T47D (cell line): ENCODE measurements around the gene BICRA.
"Not testable (repeated sequence)": the region's sequence is repeated elsewhere in the genome, so short reads cannot be mapped to it uniquely, and the experiment has no call there.

ENCODE experiments used
- DNase-seq, 2 experiments: peaks; one replicate each; pipeline versions ENCODE4 v3.0.0 to v3.0.0-alpha.2; 2011 to 2012; ENCODE audit warnings: low read depth in 1 of 2, low spot score in 1 of 2
- JUND ChIP-seq: IDR thresholded peaks from 2 replicates; pipeline ENCODE4 v1.6.1; 2012; ENCODE audit warnings: low read depth
- in situ Hi-C: cut with HindIII; loops from 2 replicates; pipeline ENCODE4 v1.10.0; 2016; ENCODE audit warnings: low sequenced_read_pairs, low pct_unique_long_range_greater_than_20kb

The BICRA gene

DNA sequence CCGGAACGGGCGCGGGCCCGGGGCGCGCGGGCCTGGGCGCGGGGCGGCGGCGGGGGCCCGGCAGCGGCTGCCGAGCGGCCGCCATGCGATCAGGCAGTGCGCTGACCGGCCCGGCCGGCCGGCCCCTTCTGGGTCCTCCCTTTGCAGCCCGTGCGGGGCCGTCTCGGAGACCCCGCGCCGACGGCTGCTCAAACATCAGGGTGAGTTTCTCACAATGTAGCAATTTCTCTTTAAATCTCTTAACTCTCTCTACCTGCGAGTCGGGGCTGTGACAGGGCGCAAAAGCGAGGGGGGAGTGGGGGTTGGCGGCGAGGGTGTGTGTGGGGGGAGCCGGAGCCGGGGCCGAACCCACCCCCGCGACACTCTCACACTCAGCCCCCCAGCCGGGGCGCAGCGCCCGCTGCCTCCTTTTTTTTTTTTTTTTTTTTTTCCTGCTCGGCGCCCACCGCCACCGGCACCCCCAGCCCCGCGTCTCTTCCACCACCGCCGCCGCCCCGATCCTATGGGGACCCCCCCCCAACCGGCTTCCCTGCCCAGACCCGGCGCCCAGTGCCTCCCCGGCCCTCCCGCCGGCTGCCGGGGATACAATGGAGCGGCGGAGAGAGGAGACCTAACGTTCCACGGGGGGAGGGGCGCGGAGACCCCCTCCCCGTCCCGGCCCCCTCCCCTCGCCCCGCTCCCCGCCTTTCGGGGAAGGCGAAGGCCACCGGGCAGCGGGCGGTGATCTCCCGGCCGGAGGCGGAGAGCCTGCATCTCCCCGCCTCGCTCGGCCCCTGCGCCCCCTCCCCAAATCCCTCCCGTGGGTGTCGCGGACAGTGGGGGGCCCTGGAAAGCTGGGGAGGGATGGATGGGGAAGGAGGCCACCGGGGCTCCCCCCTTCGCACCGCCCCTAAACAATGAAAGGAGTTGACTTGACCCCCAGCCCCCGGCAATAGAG lies at the start of gene BICRA:
Gene BICRA (plus strand): TSS at position 166 of the 937 bp plus-strand sequence. CDS start 64,441 bp downstream, outside the sequence.
- in situ Hi-C loops = no loop called here
- TF ChIP-seq JUND = no peak
- peak; percentile 62 to 89 for DNase-seq

DNA sequence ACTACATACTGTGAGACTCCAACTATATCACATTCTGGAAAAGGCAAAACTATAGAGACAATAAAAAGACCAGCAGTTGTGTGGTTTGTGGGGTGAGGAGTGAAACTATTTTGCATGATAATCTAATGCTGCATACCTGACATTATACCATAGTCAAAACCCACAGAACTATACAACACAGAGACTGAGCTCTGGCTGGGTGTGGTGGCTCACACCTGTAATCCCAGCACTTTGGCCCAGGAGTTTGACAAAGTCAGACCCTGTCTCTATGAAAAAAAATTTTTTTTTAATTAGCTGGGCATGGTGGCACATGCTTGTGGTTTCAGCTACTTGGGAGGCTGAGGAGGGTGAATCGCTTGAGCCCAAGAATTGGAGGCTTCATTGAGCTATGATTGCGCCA lies 47.9 kb upstream of the BICRA start:
- no peak for DNase-seq
- no peak for TF ChIP-seq JUND
- in situ Hi-C loops = no loop called here

DNA sequence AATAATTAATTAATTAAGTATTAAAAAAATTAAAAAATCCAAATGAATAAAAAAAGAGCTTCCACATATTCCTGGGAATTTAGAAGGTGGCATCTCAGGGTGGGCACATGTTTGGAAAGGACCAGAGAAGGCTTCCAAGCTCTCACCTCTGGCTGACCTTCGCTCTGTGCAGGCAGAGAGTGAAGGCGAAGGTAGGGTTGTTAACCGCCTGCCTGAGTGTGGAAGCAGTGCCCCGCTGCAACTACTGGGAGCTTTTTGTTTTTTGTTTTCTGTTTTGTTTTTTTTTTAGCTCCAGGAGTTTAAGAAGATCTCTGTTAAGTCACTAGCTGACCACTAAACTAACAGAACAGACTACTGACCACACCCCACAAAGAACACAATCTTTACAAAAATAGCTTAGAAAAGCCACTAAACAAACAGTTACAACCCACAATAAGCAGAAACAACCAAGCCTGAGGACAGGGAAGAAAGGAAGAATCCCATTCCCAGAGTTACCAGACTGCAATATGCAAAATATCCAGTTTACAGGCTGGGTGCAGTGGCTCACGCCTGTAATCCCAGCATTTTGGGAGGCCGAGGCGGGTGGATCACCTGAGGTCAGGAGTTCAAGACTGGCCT lies 47.4 kb upstream of the BICRA start:
- no peak for TF ChIP-seq JUND
- in situ Hi-C loops = no loop called here
- DNase-seq = peak in 1 of 2 experiments; percentile 37

DNA sequence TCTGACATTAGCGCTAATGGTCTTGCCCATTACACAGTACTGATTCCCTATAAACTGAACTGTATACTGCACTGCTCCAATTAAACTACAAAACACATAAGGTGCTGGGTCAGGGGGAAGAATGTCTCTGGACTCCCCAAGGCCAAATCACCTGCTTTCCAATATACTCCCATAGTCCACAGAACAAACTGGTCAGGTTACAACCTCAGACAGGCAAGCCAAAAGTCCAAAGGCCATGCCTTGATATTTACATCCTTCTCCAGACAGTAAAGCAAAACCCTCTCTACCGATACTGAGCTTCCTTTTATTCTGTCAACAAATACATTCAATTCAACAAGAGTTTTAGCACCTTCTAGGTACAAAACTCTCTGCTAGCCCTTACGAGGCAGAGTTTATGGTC lies 44.9 kb upstream of the BICRA start:
- in situ Hi-C loops = no loop called here
- TF ChIP-seq JUND = no peak
- peak in 1 of 2 experiments; percentile 12 for DNase-seq

DNA sequence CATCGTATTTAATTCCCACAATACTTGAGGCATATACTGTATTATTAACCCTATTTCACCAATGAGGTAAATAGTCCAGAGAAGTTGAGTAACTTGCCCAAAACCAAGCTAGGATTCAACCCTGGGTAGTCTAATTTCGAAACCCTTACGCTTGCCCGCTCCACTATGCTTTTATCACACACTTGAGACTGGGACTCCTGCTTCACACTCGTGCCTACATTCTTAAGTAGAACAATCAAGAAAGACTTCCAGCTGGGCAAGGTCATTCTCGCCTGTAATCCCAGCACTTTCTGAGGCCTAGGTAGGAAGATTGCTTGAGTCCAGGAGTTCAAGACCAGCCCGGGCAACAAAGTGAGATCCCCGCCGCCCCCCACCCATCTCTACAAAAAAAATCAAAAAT lies 39.6 kb upstream of the BICRA start:
- no peak for DNase-seq
- in situ Hi-C loops = no loop called here
- TF ChIP-seq JUND = no peak

DNA sequence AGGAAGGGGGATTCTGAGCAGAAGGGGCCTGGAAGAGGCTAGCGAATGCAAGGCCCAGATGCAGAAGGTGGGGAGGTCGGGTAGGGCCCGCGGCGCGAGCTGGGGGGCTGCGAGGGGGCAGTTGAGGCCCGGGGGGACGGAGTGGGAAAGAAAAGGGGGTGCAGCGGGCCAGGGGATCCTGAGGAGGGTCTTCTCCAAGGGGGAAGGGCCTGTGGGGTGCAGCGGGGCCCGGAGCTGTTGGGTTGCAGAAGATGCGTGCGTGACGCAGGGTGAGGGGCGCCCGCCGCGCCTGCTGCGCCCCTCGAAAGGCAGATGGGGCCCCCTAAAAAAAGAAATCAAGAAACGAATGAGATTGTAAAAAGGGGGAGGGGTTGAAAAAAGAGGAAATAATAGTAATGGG lies 36.3 kb upstream of the BICRA start:
- no peak for TF ChIP-seq JUND
- in situ Hi-C loops = no loop called here
- DNase-seq = no peak

DNA sequence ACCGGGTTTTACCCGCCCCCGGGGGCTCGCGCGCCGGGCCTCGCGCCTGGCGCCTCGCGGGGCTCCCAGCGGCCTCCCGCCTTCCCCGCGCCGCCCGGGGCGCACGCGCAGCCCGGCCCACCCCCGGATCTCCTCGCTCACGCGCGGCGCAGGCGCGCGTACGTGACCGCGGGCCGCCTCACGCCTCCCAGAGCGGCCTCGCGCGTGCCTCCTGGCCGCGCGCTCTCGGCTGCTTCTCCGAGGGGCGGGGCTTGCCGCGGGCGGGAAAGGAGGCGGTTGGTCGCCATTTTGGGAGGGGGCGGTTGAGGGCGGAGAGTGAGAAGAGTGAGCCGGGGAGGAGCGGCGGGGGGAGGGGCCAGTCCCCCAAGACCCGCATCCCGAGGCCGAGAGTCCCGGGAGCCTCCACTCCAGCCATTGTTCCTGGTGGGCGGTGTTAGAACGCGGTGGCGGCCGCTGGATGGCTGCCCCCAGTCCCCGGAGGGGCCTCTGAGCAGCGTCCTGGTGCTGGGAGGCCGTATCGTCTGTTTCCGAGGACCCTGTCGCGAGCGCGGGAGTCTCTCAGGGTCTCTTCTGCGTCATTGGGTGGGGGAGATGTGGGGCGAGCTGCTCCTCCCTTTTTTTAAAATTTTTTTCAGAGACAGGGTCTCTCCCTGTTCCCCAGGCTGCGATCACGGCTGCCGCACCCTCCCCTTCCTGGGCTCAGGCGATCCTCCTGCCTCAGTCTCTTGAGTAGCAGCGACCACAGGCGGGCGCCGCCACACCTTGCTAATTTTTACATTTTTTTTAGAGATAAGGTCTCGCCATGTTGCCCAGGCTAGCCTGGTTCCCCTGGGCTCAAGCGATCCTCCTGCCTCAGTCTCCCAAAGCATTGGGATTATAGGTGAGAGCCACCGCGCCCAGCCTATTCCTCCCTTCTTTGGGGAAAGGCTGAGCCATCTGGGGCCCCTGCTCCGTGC lies 35.6 kb upstream of the BICRA start, which contains the start of gene ZNF541:
Gene ZNF541 (minus strand): TSS at position 78 of the 956 bp plus-strand sequence. CDS start 17,292 bp downstream, outside the sequence.
- no peak for TF ChIP-seq JUND
- in situ Hi-C loops = no loop called here
- DNase-seq = peak; percentile 53 to 78

DNA sequence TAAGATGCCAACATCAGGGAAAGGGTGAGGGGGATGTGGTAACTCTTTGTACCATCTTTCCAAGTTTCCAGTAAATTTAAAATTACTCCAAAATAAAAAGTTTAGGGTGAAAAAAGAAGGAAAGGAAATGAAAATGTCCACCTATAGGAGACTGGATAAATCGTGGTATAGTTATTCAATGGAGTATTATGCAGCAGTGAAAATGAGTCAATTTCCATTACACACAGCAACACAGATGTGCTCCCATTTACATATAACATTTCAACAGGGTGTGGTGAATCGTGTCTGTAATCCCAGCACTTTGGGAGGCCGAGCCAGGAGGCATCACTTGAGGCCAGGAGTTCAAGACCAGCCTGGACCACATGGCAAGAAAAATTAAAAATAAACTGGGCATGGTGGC lies 28.5 kb upstream of the BICRA start:
- DNase-seq = no peak
- no peak for TF ChIP-seq JUND
- in situ Hi-C loops = no loop called here

DNA sequence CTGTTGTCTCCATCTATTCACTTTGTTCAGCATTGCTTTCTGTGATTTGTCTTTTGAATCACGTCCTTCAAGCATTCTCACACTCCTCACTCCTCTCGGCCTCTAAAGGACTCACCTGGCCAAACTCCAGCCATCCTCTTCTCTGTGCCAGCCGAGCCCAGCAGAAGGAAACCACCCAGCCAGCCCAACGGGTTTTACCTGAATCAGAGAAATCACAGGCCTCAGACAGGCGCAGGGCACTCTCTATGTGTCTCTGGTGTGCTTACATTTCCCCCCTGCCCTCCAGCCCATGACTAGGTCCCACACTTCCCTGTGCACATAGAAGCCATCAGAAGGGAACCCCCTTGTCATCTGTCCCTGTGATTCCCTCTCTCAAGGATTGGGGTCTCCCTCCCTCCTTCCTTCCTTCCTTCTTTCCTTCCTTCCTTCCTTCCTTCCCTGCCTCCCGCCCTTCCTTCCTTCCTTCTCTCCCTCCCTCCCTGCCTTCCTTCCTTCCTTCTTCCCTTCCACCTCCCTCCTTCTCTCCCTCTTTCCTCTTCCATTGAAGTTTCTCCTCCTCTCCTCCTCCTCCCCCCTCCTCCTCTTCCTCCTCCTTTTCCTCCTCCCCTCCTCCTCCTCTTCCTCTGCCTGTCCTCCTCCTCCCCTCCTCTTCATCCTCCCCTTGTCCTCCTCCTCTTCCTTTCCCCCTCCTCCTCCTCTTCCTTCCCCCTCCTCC lies 27.2 kb upstream of the BICRA start:
- in situ Hi-C loops = no loop called here
- no peak for TF ChIP-seq JUND
- peak; percentile 67 to 92 for DNase-seq

DNA sequence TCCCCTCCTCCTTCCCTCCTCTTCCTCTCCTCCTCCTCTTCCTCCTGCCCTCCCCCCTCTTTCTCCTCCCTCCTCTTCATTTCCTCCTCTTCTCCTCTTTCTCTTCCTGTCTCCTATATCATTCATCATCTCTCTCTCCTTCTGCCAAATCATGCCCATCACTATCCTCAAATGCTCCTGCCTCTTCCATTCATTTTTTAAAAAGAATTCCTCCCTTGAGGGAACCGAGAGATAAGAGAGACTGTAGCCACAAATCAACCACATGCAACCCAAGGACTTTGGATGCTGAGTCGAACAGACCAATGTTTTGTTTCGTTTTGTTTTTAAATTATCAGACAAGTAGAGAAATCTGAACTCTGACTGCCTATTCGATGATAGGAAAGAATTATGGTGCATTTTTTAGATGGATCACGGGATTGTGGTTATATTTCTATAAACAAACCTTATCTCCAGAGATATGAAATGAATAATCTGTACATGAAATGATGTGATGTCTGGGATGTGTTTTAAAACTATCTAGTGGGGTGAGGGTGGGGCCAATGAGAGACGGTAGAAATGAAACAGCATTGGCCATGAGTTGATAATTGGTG lies 26.5 kb upstream of the BICRA start:
- no peak for TF ChIP-seq JUND
- no peak for DNase-seq
- in situ Hi-C loops = no loop called here

DNA sequence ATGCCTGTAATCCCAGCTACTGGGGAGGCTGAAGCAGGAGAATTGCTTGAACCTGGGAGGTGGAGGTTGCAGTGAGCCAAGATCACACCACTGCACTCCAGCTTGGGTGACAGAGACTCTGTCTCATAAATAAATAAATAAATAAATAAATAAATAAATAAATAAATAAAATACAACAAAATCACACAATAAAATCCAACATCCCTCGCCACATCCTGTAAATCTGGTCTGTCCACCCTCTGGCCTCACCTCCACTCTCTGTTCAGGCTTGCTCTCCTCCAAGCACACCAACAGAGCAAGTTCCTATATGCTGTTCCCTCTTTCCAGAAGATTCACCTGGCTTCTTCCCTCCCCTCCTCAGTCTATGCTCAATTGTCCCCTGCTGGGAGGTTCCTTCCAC lies 25.8 kb upstream of the BICRA start:
- peak in 1 of 2 experiments; percentile 27 for DNase-seq
- in situ Hi-C loops = not testable (repeated sequence)
